ENCODE data around the gene C1QA.

- TF ChIP-seq ZNF225 (CRISPR knock-in tag; IDR thresholded peaks at IDR 0.05) (no peak), POLR2A (IDR thresholded peaks at IDR 0.05; ENCODE audit: insufficient read depth in 1 of 2, low read depth in 2 of 2, low read length in 2 of 2) (no peak), FOXK2 (IDR thresholded peaks at IDR 0.05) (no peak), ZNF614 (CRISPR knock-in tag; IDR thresholded peaks at IDR 0.05; ENCODE audit: borderline replicate concordance) (no peak), ZNF615 (CRISPR knock-in tag; IDR thresholded peaks at IDR 0.05; ENCODE audit: borderline replicate concordance) (no peak)
- TF ChIP-seq, protein P1, sequence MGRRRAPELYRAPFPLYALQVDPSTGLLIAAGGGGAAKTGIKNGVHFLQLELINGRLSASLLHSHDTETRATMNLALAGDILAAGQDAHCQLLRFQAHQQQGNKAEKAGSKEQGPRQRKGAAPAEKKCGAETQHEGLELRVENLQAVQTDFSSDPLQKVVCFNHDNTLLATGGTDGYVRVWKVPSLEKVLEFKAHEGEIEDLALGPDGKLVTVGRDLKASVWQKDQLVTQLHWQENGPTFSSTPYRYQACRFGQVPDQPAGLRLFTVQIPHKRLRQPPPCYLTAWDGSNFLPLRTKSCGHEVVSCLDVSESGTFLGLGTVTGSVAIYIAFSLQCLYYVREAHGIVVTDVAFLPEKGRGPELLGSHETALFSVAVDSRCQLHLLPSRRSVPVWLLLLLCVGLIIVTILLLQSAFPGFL (CRISPR knock-in tag; IDR thresholded peaks at IDR 0.05), result no peak
- TF ChIP-seq, protein P2, sequence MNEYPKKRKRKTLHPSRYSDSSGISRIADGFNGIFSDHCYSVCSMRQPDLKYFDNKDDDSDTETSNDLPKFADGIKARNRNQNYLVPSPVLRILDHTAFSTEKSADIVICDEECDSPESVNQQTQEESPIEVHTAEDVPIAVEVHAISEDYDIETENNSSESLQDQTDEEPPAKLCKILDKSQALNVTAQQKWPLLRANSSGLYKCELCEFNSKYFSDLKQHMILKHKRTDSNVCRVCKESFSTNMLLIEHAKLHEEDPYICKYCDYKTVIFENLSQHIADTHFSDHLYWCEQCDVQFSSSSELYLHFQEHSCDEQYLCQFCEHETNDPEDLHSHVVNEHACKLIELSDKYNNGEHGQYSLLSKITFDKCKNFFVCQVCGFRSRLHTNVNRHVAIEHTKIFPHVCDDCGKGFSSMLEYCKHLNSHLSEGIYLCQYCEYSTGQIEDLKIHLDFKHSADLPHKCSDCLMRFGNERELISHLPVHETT (CRISPR knock-in tag; conservative IDR thresholded peaks at IDR 0.05), result no peak
Observed at GRCh38 chr1:22654692-22655091, 18.3 kb downstream of the C1QA start.

Measured in HepG2 (cell line).